WI38 (cell line): Measurements from ENCODE around the gene PHACTR1.

ENCODE experiments used
- H3K4me3 ChIP-seq: 2 replicates; pipeline ENCODE4 v1.5.1; 2011; ENCODE audit warnings: low read depth, mild to moderate bottlenecking, control low read depth, low read length
- TF ChIP-seq, protein P1 (sequence below): IDR thresholded peaks from 2 replicates; pipeline ENCODE4 v1.5.1; 2012; ENCODE audit warnings: low read depth, mild to moderate bottlenecking, control low read depth, low read length

Gene PHACTR1

DNA sequence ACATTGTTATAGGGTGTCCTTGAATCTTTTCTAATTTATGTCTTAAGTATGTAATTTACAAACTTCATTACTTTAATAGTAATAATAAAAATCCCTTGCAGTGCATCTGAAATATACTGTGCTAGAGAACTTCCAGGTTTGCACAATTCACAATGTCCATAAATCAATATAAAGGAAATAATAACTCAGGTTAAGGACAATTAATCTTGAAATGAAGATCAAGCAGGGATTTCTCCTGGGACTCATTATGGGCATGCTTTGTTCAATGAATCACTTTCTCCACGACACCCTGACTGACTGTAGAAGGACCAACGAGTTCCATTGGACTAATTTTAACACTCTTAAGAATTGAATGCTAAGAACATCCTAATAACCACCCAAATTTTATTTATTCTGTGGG is 110.0 kb downstream of the PHACTR1 start:
- H3K4me3 ChIP-seq = no peak overlapping the region
- TF ChIP-seq, protein P1, sequence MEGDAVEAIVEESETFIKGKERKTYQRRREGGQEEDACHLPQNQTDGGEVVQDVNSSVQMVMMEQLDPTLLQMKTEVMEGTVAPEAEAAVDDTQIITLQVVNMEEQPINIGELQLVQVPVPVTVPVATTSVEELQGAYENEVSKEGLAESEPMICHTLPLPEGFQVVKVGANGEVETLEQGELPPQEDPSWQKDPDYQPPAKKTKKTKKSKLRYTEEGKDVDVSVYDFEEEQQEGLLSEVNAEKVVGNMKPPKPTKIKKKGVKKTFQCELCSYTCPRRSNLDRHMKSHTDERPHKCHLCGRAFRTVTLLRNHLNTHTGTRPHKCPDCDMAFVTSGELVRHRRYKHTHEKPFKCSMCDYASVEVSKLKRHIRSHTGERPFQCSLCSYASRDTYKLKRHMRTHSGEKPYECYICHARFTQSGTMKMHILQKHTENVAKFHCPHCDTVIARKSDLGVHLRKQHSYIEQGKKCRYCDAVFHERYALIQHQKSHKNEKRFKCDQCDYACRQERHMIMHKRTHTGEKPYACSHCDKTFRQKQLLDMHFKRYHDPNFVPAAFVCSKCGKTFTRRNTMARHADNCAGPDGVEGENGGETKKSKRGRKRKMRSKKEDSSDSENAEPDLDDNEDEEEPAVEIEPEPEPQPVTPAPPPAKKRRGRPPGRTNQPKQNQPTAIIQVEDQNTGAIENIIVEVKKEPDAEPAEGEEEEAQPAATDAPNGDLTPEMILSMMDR = no peak

DNA sequence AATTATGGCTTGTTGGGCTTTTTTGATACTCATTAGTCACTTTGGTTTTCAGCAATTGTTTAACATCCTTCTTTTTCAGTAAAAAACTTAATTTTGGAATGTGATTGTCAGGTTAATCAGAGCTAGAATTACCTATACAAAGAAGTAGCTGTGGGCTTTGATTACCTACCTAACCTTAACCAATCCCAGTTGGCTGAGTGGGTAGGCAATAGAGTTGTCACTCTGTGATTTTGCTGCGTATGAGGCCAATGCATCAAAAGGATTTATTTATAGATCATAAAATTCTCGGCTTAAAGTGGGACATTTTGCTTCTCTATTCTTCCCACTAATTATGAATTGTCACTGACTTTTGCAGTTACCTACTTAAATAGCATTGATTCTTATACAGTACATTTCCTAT is 111.4 kb downstream of the PHACTR1 start:
- H3K4me3 ChIP-seq = no peak overlapping the region
- TF ChIP-seq, protein P1 = no peak

DNA sequence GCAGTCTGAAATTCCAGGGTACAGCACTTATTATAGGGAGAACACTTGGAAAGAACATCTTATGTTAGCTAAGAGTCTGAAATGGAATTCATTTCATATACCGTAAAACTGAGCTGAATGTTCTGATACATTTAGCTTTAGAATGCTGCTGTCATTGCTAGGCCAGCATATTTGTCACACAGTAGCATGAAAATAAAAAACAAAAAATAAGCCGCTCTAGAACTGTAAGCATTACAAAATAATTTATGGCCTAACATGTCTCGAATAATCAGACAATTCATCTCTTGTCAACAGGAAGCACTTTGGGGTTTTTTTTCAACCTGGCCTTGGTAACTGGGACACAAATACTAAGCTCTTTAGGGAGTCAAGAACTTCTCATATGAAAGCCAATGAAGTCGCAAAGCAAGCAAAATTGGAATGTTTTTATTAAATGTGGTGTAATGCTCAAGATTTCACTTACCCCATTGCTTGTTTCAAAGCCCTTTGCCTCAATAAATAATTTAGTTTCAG is 115.7 kb downstream of the PHACTR1 start:
- no peak overlapping the region for H3K4me3 ChIP-seq
- TF ChIP-seq, protein P1 = no peak

DNA sequence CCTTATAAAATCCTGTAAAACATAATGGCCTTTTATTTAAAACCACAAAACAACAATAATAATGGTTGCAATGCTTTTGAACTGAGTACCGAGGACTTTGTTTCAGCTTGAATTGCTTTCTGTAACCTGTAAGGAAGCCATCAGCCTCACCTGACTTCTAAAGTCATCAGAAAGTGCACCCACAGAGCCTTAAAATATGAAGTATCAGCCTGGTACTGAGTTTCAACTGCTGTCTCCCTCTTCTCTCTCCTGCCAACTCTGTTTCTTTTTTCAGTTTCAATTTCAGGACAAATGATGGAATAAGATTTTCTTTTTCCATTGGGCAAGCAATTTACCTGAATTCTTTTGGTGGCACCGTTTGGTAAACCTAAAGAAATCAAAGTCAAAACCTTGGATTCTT is 119.4 kb downstream of the PHACTR1 start:
- no peak overlapping the region for H3K4me3 ChIP-seq
- TF ChIP-seq, protein P1 = no peak

DNA sequence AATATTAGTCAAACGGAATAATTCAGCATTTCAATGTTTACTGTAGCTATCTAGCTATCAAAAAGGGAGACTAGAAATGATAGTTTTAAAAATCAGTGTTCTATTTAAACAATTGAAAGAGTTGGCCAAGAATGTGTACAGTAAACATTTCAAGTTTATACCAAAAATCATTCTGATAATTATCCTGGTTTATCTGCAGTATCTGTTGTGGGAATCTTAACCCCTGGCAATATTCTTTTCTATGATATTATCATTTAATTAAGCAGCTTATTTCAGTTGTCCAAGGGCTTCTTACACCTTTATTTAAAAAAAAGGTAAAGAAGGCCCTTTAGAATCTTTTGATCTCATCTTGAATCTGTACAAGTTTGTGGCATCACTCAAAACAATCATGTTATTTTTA is 125.1 kb downstream of the PHACTR1 start:
- TF ChIP-seq, protein P1 = no peak

DNA sequence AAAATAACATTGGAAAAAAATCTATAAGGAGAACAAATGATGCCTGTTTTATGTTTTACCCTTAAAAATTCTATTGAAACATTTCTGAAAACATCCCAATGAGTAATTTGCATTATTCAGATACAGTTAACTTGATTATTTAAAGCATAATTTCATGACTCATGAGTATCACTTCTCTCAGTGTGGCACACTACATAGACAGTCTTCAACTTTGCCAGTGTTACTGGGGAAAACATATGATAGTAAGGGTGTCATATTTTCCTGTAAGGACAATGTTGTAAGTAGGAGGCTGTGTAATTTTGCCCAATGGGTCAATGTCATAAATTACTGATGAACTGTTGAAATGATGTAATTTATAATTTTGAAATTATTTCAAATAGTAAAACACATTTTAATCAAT is 125.5 kb downstream of the PHACTR1 start:
- TF ChIP-seq, protein P1 = no peak
- H3K4me3 ChIP-seq = no peak overlapping the region

More for the DNA sequence above, 125.1 kb downstream of the PHACTR1 start:
- H3K4me3 ChIP-seq = no peak overlapping the region

DNA sequence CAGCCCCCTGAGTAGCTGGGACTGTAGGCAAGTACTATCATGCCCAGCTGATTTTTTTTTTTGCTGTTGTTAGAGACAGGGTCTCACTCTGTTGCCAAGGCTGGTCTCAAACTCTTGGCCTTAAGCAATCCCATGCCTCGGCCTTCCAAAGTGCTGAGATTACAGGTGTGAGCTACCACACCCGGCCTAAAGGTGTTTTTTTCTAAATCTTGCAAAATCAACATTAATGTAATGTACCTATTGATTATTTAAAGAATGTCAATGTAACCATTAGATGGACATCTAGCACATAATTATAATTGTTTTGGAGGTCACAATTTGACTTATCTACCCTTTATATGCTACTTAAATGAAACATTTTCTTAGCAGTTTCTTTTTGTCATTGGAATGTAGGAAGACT is 126.1 kb downstream of the PHACTR1 start:
- TF ChIP-seq, protein P1 = no peak
- H3K4me3 ChIP-seq = no peak overlapping the region
